Prostate gland (tissue), 2 donors: ENCODE measurements around the gene LSMEM2.

Experiments
- CTCF ChIP-seq, 4 experiments: fragments of 200-600 bp in 2 of 4; fragments of 450-650 bp in 2 of 4; sonication (generic) in 2 of 4; IDR thresholded peaks; 1 replicate in 3 of 4; 2 replicates in 1 of 4; pipeline ENCODE4 v1.5.1; 2016 to 2019; ENCODE audit warnings: antibody characterized with exemption in 4 of 4, mild to moderate bottlenecking in 2 of 4, moderate library complexity in 2 of 4
- POLR2AphosphoS5 ChIP-seq: sonication (generic); formaldehyde crosslinking; IDR thresholded peaks from one replicate; pipeline ENCODE4 v1.6.1; 2017; ENCODE audit warnings: antibody characterized with exemption

- TF ChIP-seq CTCF (IDR thresholded peaks at IDR 0.05) (no peak), POLR2AphosphoS5 (no peak)
Observed at GRCh38 chr3:50325497-50326181, 46.8 kb downstream of the LSMEM2 start.
